ENCODE measurements around the gene SRGAP2C. TPM values are rescaled to one million over a fixed set of nuclear protein-coding genes. Genes with fewer than 3 reads are reported as not detected.
"Not testable (repeated sequence)": the region's sequence is repeated elsewhere in the genome, so short reads cannot be mapped to it uniquely, and the experiment has no call there.

The SRGAP2C gene
- 10 to 100 TPM; 19.8 to 41.0 (median 26.5) TPM for total RNA-seq

DNA sequence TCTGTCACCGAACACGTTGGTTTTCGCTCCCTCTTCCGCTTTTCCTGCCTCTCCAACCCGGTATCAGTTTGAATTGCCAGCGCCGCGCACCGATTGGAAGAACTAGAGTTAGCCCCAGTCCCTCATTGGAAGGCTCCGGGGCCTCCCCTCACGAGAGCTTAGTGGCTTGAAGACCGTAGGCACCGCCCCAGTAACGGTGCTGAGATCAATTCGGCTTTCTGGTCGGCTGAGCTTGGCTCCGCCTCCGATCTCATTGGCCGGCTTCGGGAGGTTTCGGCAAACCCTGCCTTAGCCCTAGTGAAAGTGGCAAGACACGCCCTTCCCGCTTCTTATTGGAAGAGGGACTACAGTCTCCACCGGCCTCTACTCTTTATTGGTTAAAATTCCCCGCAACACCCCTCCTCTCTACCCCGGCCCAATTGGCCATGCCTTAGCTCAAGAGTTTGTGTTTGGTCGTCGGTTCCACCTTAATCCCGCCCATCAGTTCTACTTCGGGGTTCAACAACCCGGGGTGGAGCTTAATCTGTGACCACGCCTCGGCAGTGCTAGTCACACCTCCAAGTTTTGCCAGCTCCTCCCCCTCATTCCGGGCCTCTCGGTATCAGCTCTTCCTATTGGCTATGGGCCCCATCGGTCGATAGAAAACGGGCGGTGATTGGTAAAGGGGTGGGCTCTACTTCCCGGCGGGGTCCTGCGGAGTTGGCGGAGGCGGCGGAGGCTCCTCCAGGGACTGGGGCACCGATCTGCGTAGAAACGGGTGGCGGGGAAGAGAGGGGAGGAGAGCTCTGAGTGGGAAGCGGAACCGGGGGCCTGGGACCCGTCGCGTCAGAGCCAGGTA, at the start of gene SRGAP2C, which contains the start of gene FAM72B:
Gene SRGAP2C, plus strand, starts transcription at position 686 of the 838 bp plus-strand sequence. CDS start 2,472 bp downstream, outside the sequence.
Gene FAM72B, minus strand, starts transcription at position 51 of the 838 bp plus-strand sequence. CDS start 851 bp downstream, outside the sequence.
- DNase-seq (ENCODE audit: low spot score) (peak; percentile 70), ATAC-seq (ENCODE audit: low FRiP score) (peak; percentile 94)

DNA sequence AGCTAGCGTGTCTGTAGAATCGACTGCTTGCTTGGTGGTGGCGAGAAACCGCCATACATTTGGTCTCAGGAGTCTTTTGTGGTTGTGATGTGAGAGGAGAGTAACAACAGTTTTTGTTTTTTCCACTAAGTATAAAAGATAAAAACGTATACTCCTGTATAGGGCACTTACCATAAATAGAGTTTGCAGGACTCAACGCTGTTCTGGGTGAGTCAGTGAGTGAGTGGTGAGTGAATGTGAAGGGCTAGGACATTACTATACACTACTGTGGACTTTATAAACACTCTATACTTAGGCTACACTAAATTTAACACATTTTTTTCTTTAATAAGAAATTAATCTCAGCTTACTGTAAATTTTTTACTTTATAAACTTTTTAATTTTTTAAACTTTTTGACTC, 44.4 kb upstream of the SRGAP2C start:
- not testable (repeated sequence) for DNase-seq (ENCODE audit: low spot score)

DNA sequence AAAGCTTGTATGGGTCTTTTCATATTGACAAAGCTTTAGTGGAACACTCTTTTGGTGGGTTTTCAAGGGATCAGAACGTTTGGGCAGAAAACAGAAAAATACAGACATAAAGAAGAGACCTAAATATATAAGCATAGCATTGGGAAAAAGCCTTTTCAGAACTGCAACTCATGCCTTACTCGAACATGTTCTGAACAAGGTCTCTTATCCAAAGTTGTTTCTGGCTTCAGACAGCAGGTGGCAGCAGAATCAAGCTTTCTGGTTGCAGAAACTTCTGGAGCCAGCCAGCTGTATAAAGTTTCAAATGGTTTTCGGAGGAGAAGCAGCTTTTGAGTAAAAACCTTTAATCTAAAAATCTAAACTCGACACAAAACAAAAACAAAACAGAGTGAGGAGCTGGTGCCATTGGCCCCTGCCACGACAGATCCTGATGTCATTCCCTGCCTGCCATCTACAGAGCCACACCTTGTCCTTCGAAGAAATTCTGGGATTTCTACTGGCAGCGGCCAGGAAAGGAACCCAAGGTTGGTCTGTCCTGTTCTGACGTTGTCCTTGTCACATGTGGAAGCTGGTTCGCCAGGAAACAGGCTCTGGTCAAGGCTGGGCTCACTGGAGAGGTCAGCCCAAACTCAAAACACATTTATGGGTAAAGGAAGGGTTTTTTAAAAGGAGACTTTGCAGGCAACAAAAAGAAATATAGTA, 36.1 kb upstream of the SRGAP2C start:
- ATAC-seq (ENCODE audit: low FRiP score), result peak; percentile 83
- DNase-seq (ENCODE audit: low spot score), result not testable (repeated sequence)

More for the DNA sequence above, 44.4 kb upstream of the SRGAP2C start:
- not testable (repeated sequence) for ATAC-seq (ENCODE audit: low FRiP score)

DNA sequence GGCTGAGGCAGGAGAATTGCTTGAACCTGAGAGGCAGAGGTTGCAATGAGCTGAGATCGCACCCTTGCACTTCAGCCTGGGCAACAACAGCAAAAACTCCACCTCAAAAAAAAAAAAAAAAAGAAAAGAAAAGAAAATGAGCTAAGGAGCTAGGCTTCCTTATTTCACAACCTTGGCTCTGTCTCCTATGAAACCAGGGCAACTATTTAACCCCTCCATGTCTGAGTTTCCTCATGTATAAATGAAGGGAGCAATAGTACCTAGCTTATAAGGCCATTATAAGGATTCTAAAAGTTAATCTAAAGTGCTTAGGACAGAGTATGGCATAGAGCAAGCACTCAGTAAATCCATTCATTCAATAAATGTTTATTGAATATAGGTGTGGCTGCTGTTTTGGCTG, 33.5 kb upstream of the SRGAP2C start:
- ATAC-seq (ENCODE audit: low FRiP score); DNase-seq (ENCODE audit: low spot score): not testable (repeated sequence)

DNA sequence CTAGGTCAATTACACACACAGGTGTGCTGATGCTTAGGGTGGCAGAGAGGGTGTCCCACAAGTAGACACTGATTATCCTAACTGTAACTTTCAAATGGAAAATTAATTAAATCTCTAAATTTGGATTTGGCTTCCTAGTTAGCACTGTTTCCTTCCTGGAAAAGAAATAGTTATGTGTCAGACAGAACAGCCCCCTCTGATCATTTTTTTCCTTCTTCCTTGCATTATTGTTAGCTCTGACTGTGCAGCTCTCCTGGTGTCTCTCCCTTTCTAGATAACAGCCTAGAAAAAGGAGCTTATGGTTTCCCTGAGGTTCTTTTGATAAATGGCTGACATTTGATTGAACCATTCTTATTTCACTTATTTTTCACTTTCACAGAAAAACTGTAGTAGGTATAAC, 32.0 kb upstream of the SRGAP2C start:
- not testable (repeated sequence) for DNase-seq (ENCODE audit: low spot score); ATAC-seq (ENCODE audit: low FRiP score)

DNA sequence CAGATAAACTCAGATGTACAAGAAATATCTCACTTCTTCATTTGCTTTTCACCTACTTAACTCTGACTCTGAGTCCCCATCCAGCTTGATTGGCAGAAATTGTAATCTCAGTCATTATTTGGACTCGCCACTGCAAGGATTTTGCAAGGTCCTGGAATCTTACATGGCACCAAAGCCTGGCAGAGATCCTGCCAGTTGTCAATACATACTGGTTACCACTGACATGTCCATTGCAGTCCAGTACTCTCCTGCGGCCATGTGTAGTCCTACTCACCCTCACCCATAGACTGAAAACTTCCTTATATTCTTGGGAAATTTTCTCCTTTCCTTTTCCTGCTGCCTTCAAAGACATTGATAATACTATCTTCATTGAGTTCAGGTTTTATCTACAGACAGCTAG, 30.0 kb upstream of the SRGAP2C start:
- DNase-seq (ENCODE audit: low spot score); ATAC-seq (ENCODE audit: low FRiP score): not testable (repeated sequence)

DNA sequence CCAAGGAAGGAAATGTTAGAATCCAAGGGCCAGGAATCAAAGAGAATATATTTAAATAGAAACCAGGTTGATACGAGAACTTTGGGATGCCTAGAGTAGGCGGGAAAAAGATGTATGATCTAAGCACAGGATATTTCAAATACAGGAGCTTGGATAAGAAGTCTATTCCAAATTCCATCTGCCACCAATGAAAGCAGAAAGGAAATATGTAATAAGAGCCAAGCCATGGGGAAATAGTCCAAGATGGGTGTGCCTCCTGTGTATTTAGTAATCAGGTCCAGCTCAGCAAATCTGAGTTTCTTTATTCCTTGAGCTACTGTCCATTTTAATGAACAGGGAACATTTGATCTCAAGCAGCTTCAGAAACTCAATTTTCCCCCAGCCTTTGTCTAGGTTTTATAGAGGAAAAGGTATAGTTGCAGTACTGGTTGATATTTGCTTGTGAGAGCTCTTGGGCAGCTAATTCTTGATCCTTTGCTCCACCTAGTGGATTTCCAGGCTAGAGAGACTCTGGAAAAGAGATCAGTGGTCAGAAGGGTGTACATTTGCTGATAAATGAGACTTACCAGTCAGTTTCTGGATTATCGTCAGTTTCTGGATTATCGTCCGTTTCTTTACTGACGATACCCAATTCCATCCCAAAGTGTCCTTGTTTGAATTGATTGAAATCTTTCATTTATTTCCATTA, 29.0 kb upstream of the SRGAP2C start:
- ATAC-seq (ENCODE audit: low FRiP score), result peak; percentile 31
- not testable (repeated sequence) for DNase-seq (ENCODE audit: low spot score)

DNA sequence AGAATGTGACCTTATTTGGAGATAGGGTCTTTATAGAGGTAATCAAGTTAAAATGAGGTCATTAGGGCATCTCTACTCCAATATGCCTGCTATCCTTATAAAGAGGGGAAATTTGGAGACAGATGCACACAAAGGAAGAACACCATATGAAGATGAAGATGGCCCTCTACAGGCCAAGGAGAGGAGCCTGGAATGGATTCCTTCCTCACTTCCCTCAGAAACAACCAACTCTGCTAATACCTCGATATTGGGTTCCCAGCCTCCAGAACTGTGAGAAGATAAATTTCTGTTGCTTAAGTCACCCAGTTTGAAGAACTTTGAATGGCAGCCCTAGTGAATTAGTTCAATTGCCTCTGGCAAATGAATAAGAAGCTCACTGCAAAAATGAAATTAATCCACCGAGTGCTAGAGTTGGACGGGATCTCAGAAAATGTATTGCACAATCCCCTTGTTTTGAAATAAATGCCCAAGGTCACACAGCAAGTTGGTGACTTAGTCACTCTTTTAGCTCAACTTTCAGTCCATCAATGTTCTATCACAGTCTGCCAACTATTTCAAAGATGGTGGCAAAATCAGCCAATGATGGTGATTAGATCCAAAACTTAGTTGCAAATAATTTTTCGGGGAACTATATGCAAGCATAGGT, 27.7 kb upstream of the SRGAP2C start:
- peak; percentile 41 for ATAC-seq (ENCODE audit: low FRiP score)
- DNase-seq (ENCODE audit: low spot score), result not testable (repeated sequence)

DNA sequence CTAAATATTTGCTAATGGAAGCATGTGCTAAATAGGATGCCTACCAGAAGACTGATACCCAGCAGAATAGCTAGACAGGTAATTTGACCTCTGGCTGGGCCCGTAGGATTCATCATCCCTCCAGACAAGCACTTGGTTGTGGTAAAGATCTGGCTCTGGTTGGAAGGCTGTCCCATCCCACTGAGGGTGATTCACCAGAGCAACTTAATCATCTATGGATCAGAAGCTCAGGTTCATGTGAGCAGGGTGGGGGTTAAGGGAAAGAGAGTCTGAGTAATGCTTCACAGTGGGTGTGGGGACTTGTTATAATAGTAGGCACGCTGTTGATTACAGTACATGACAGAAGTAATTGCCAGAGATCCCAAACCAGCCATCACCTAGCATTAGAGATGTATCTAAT, 27.2 kb upstream of the SRGAP2C start:
- ATAC-seq (ENCODE audit: low FRiP score), result peak; percentile 86
- not testable (repeated sequence) for DNase-seq (ENCODE audit: low spot score)

DNA sequence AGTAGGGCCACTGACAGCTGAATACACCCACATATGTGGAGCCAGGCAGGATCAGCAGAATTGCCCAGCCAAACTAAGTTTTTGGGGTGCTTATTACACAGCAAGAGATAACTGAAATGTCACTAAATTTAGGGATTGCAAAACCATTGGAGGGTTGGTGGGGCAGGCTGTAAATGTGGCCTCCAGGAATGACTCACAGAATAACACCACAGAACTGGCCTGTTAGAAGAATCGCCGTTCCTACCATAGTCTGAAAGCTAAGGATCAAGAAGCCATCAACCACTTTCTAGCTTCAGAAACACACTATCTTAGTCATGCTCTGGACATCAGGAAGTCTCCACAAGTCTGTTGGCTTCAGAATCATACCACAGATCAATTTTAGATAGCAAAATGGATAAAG, 24.7 kb upstream of the SRGAP2C start:
- DNase-seq (ENCODE audit: low spot score); ATAC-seq (ENCODE audit: low FRiP score): not testable (repeated sequence)

DNA sequence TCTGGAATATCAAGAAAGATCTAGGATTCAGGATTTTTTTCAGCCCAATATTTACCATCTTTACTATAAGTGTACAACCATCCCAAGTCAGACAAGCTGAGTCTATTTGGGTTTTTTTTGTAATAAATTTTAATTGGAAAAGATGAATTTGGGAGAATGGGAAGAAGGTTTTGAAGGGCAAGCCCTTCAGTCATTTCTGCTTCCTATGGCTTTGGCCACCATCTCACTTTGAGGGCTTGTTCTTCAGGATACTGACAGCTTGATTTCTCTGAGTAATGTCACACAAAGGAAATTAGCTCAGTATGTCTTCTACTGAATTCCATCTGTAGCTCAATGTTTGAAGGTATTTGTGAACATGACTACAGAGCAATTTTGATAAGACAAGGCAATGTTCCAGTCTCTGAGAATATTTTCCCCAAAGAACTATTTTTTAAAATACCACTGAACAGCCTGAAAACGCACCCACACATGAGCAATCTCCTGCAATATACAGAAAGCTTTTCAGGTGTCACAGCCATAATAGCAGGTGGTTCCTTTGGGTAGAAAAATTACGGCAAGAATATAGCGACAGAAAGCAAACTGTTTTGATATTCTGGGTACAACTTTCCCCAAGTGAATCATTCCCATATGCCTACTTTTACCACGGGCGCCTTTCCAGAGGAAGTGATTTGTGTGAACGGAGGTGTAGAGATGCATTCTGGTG, 23.4 kb upstream of the SRGAP2C start:
- not testable (repeated sequence) for DNase-seq (ENCODE audit: low spot score); ATAC-seq (ENCODE audit: low FRiP score)

DNA sequence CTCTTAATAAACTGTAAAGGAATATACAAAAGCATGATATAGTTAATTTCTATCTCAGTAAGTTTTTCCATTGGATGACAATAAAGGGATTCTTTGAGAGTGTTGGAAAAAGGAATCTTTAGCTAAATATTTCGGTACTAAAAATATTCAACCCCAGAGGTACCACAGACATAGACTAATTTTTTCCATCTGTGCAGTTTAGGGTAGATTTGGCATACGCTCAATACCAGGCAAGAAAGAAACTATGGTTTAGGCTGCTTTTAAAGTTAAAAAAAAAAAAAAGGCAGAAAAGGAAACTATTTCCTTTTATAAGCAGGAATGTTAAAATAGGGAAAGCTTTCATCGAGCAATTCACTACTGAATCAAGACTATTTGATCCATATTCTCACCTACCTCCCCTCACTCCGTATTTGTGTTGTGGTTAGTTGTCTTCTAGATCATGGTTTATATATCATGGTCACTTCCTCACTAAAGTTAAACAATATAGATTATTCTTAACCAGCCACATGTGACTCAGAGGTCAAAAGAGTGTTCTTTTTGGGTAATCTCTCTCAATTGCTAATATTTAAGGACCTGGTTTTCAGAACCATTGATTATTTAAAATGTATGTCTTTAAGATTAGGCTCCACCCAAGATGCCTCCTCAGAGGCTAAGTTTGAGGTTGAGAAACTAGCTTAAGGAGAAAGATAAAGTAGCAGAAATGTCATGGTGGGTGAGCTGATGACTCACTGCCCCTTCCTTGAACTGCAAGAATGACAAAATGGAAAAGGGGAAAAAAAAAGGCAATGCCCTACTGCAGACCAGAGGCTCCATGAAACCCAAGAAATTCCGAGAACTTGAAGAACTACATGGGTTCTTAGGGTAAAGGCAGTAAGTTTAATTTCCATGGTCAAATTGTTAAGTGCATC, 20.7 kb upstream of the SRGAP2C start:
- ATAC-seq (ENCODE audit: low FRiP score), result peak; percentile 38

DNA sequence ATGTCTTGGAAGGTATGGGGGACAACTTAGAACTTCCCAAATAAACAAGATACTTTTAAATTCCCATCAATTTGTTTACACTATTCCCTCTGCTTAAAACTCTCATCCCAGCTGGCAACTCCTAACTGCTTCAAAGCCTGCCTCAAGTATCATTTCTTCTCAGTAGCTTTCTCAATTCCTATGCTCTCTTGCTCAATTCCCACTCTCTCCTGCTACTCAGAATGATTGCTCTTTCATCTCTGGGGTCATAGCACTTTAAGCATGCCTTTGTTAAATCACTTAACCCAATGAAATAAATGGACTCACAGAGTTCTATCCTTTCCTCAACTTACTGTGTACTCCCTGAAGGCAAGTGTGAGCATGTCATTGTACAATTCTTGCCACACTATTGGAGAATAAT, 19.5 kb upstream of the SRGAP2C start:
- ATAC-seq (ENCODE audit: low FRiP score), result peak; percentile 39
- DNase-seq (ENCODE audit: low spot score), result not testable (repeated sequence)

More for the DNA sequence above, 20.7 kb upstream of the SRGAP2C start:
- DNase-seq (ENCODE audit: low spot score), result not testable (repeated sequence)

DNA sequence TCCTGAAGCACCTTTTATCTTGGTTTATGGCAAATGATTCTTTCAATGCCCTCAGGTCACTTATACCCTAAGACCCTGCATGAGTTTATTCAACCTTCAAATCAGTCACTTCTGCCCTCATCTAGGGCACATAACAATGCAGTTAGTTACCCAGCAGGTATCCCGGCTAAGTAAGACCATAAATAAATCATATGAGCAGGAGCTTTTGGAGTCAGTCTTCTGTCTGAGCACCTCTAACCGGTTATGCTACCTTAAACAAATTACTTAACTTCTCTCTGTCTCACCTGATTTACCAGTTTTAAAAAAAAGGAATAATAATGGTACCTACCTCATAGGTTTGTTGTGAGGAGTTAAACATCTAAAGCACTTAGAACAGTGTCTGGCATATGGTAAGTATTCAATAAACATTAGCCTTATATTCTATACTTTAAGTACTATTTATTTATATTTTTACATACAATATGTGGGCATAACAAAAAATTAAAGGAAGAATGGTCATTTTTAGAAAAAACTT, 17.5 kb upstream of the SRGAP2C start:
- not testable (repeated sequence) for ATAC-seq (ENCODE audit: low FRiP score); DNase-seq (ENCODE audit: low spot score)

DNA sequence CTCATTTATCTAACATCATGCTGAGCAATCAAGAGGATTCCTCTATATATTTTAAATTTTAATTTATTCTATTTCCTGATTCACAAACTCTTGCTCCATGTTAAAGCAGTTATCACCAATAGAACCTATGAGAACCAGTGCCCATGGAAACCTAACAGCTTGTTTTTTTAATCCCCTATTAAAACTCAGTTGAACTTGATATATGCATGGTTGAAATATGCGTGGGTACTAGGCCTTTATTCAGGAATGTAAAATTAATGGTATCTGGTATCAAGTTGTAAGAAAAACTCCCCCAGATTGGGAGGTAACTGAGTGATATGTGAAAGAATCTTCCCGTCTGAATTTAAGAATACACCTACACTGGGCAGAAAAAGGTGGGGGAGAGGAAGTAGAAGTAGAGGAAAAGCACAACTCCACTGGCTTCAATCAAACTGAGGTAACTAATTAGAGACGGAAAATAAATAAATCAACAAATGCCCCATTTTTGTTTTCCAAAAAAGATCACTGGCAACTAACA, 16.6 kb upstream of the SRGAP2C start:
- not testable (repeated sequence) for DNase-seq (ENCODE audit: low spot score)
- ATAC-seq (ENCODE audit: low FRiP score), result peak; percentile 71

DNA sequence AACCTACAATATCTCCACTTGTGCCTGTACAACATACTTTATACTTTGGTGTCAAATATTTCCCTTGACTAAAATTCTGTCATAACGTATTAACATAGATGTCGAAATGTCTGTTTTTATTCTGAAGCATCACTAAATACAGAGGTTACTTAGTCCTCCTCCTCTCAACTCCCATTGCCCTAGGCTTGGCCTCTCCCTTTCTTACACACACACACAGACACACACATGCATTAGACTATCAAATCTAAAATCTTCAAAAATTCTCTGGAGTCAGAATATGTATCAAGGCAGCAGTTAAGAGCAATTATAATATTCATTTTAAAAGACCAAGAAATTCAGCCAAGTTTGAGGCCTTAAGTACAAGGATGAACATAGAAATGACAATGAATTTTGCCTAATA, 8.1 kb upstream of the SRGAP2C start:
- DNase-seq (ENCODE audit: low spot score); ATAC-seq (ENCODE audit: low FRiP score): not testable (repeated sequence)

DNA sequence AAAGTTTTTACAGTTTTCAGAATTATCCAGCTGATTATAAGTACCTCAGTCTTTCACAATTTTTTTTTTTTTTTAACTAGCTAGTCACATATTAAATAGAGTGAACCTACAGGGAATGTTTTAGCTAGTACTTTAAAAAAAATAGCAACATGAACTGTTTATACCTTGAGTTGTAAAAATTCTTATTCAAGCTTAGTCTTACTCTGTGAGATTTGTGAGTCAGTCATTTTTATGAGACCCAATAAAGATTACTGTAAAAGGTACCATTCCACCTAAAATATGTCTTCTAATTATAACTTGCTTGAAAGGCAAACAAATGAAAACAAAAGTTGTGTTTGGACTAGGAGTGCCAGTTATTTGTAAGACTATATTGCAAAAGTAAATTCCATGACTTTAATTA, 6.6 kb upstream of the SRGAP2C start:
- not testable (repeated sequence) for ATAC-seq (ENCODE audit: low FRiP score); DNase-seq (ENCODE audit: low spot score)
